ENCODE results near the gene SPIB. TPM values are rescaled to one million over a fixed set of nuclear protein-coding genes. Genes with fewer than 3 reads are reported as not detected.

SPIB gene
- total RNA-seq, 1 experiment from 2014 or later, result 0.50 TPM

DNA sequence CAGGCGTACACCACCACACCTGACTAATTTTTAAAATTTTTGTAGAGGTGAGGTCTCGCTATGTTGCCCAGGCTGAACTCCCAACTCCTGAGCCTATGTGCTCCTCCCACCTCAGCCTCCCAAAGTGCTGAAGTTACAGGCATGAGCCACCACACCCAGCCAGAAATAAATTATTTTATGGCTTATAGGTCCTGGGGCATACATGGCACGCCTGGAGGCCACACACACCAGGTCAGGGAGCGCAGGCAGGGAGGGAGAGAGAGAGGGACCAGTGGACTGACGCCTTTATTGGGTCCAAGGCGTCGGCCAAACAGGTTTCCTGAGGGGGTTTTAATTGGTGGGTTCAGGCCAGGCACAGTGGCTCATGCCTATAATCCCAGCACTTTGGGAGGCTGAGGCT, 6.8 kb downstream of the SPIB start:
- intact Hi-C loops (cut with micrococcal nuclease; ENCODE audit: unreplicated experiment), result no loop called here
- H3K27me3 Mint-ChIP-seq (ENCODE audit: insufficient read depth, unreplicated experiment), result no peaks in the 10 kb centered on the region
- H3K4me1 ChIP-seq, result peaks cover 4% of the 10 kb centered on the region; the same call in 1 of the 2 replicates
- H3K4me1 Mint-ChIP-seq (ENCODE audit: low read depth, unreplicated experiment), result peaks cover 4% of the 10 kb centered on the region
- H3K27ac Mint-ChIP-seq (ENCODE audit: unreplicated experiment), result no peak overlapping the region
- no peaks in the 10 kb centered on the region for H3K36me3 ChIP-seq (ENCODE audit: control insufficient read depth, insufficient read depth, low read length)
- H3K9me3 ChIP-seq, result no peaks in the 10 kb centered on the region
- H3K9me3 Mint-ChIP-seq (ENCODE audit: unreplicated experiment), result no peaks in the 10 kb centered on the region
- H3K27me3 ChIP-seq (replicated peaks; ENCODE audit: control insufficient read depth, insufficient read depth, low read length), result no peaks in the 10 kb centered on the region
- no TSS peak for BruUV-seq (replicated peaks)
- ChIA-PET CTCF (no interaction called here), POLR2A (no interaction called here)
- no peak overlapping the region for H3K4me3 Mint-ChIP-seq (ENCODE audit: unreplicated experiment)
- no peak overlapping the region for H3K4me3 ChIP-seq (ENCODE audit: low read depth, low read length)
- TF ChIP-seq, protein P1, sequence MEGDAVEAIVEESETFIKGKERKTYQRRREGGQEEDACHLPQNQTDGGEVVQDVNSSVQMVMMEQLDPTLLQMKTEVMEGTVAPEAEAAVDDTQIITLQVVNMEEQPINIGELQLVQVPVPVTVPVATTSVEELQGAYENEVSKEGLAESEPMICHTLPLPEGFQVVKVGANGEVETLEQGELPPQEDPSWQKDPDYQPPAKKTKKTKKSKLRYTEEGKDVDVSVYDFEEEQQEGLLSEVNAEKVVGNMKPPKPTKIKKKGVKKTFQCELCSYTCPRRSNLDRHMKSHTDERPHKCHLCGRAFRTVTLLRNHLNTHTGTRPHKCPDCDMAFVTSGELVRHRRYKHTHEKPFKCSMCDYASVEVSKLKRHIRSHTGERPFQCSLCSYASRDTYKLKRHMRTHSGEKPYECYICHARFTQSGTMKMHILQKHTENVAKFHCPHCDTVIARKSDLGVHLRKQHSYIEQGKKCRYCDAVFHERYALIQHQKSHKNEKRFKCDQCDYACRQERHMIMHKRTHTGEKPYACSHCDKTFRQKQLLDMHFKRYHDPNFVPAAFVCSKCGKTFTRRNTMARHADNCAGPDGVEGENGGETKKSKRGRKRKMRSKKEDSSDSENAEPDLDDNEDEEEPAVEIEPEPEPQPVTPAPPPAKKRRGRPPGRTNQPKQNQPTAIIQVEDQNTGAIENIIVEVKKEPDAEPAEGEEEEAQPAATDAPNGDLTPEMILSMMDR (IDR thresholded peaks at IDR 0.05; ENCODE audit: insufficient read depth in 1 of 2, low read depth in 1 of 2, low read length in 1 of 2, severe bottlenecking in 1 of 2, unreplicated experiment in 1 of 2), result no peak
- no peak for DNase-seq
- peaks cover 5% of the 10 kb centered on the region for H3K36me3 Mint-ChIP-seq (ENCODE audit: insufficient read depth, unreplicated experiment)

DNA sequence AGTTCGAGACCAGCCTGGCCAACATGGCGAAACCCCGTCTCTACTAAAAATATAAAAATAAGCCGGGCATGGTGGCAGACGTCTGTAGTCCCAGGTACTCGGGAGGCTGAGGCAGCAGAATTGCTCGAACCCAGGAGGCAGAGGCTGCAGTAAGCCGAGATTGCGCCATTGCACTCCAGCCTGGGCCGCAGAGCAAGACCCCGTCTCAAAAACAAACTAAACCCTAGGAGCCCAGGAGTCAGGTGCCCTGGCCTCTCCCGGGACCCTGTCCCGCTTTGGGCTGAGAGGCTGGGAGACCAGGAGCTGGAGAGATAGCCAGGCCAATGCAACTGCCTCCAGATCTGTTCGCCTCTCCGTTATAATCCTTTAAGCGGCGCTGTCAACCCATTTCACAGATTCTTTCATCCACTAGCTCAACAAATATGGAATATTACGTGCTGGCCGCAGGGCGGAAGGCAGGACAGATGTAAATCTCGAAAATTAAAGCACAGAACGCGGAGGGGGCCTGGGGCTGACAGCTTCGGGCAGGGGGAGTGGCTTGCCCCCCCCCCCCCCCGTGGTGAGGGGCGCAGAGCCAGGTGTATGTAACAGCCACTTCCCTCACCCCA, 8.7 kb downstream of the SPIB start:
- Mint-ChIP-seq H3K27ac (ENCODE audit: unreplicated experiment) (no peak overlapping the region), H3K4me1 (ENCODE audit: low read depth, unreplicated experiment) (peaks cover 12% of the 10 kb centered on the region), H3K27me3 (ENCODE audit: insufficient read depth, unreplicated experiment) (no peaks in the 10 kb centered on the region), H3K9me3 (ENCODE audit: unreplicated experiment) (no peaks in the 10 kb centered on the region), H3K36me3 (ENCODE audit: insufficient read depth, unreplicated experiment) (peaks cover 12% of the 10 kb centered on the region), H3K4me3 (ENCODE audit: unreplicated experiment) (no peak overlapping the region)
- intact Hi-C loops (cut with micrococcal nuclease; ENCODE audit: unreplicated experiment), result no loop called here
- peaks cover 10% of the 10 kb centered on the region for H3K4me1 ChIP-seq
- ChIA-PET CTCF (interaction anchor here (0.5 to 1.4 kb wide), 3 partner anchors 29 to 99 kb away, joined by 3 to 6 read pairs (median 6); partner anchors contain the start of gene KCNC3), POLR2A (no interaction called here)
- no peaks in the 10 kb centered on the region for H3K27me3 ChIP-seq (replicated peaks; ENCODE audit: control insufficient read depth, insufficient read depth, low read length)
- no peaks in the 10 kb centered on the region for H3K9me3 ChIP-seq
- no TSS peak for BruUV-seq (replicated peaks)
- no peak overlapping the region for H3K4me3 ChIP-seq (ENCODE audit: low read depth, low read length)
- DNase-seq, result no peak
- no peaks in the 10 kb centered on the region for H3K36me3 ChIP-seq (ENCODE audit: control insufficient read depth, insufficient read depth, low read length)
- TF ChIP-seq, protein P1 (IDR thresholded peaks at IDR 0.05; ENCODE audit: insufficient read depth in 1 of 2, low read depth in 1 of 2, low read length in 1 of 2, severe bottlenecking in 1 of 2, unreplicated experiment in 1 of 2), result no peak

DNA sequence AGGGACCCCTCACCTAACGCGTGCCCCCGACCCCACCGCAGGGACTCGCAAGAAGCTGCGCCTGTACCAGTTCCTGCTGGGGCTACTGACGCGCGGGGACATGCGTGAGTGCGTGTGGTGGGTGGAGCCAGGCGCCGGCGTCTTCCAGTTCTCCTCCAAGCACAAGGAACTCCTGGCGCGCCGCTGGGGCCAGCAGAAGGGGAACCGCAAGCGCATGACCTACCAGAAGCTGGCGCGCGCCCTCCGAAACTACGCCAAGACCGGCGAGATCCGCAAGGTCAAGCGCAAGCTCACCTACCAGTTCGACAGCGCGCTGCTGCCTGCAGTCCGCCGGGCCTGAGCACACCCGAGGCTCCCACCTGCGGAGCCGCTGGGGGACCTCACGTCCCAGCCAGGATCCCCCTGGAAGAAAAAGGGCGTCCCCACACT, 9.3 kb downstream of the SPIB start:
- no peak for DNase-seq
- H3K9me3 Mint-ChIP-seq (ENCODE audit: unreplicated experiment), result no peaks in the 10 kb centered on the region
- H3K4me1 Mint-ChIP-seq (ENCODE audit: low read depth, unreplicated experiment), result peaks cover 12% of the 10 kb centered on the region
- ChIA-PET CTCF (interaction anchor here (1.4 kb wide), 1 partner anchor 32 kb away, joined by 6 read pairs; no protein-coding TSS in a partner anchor), POLR2A (no interaction called here)
- Histone ChIP-seq H3K36me3 (ENCODE audit: control insufficient read depth, insufficient read depth, low read length) (no peaks in the 10 kb centered on the region), H3K27me3 (replicated peaks; ENCODE audit: control insufficient read depth, insufficient read depth, low read length) (no peaks in the 10 kb centered on the region), H3K4me3 (ENCODE audit: low read depth, low read length) (no peak overlapping the region), H3K9me3 (no peaks in the 10 kb centered on the region), H3K4me1 (peaks cover 15% of the 10 kb centered on the region)
- no peak overlapping the region for H3K27ac Mint-ChIP-seq (ENCODE audit: unreplicated experiment)
- peaks cover 3% of the 10 kb centered on the region for H3K27me3 Mint-ChIP-seq (ENCODE audit: insufficient read depth, unreplicated experiment)
- peaks cover 12% of the 10 kb centered on the region for H3K36me3 Mint-ChIP-seq (ENCODE audit: insufficient read depth, unreplicated experiment)
- TF ChIP-seq, protein P1 (IDR thresholded peaks at IDR 0.05; ENCODE audit: insufficient read depth in 1 of 2, low read depth in 1 of 2, low read length in 1 of 2, severe bottlenecking in 1 of 2, unreplicated experiment in 1 of 2), result no peak
- intact Hi-C loops (cut with micrococcal nuclease; ENCODE audit: unreplicated experiment), result no loop called here
- H3K4me3 Mint-ChIP-seq (ENCODE audit: unreplicated experiment), result no peak overlapping the region
- BruUV-seq (replicated peaks), result no TSS peak
